Calu3 (cell line): ENCODE results near the gene BMP7. TPM values are rescaled to one million over a fixed set of nuclear protein-coding genes. Genes with fewer than 3 reads are reported as not detected.
"Not testable (repeated sequence)": the region's sequence is repeated elsewhere in the genome, so short reads cannot be mapped to it uniquely, and the experiment has no call there.

Source experiments
- BruUV-seq: library from RNA; stranded (reverse); fragments of 400-500 nt; replicated peaks from 2 replicates; lab custom pipeline; 2021; lab: Mats Ljungman, UMichigan
- CTCF ChIA-PET: fragments of 300-600 bp; sonication (Branson Sonifier 250); formaldehyde crosslinking; loops from one replicate; lab custom pipeline; 2022; ENCODE audit warnings: antibody characterized with exemption; lab: Charles Lee
- DNase-seq: peaks from one replicate; pipeline ENCODE4 v3.0.0; 2022
- H3K27ac Mint-ChIP-seq: one replicate; pipeline ENCODE4 v1.8.0; 2022; ENCODE audit warnings: mixed read lengths; ENCODE audit not compliant: unreplicated experiment
- H3K27me3 Mint-ChIP-seq: one replicate; pipeline ENCODE4 v1.8.0; 2022; ENCODE audit warnings: mixed read lengths; ENCODE audit not compliant: unreplicated experiment
- H3K36me3 Mint-ChIP-seq: one replicate; pipeline ENCODE4 v1.8.0; 2022; ENCODE audit warnings: mild to moderate bottlenecking, moderate library complexity, mixed read lengths; ENCODE audit not compliant: insufficient read depth, unreplicated experiment
- H3K4me1 Mint-ChIP-seq: one replicate; pipeline ENCODE4 v1.8.0; 2022; ENCODE audit warnings: mild to moderate bottlenecking, low read depth, mixed read lengths; ENCODE audit not compliant: unreplicated experiment
- H3K4me3 Mint-ChIP-seq: one replicate; pipeline ENCODE4 v1.8.0; 2022; ENCODE audit warnings: mild to moderate bottlenecking, low read depth, moderate library complexity, mixed read lengths; ENCODE audit not compliant: unreplicated experiment
- H3K9me3 Mint-ChIP-seq: one replicate; pipeline ENCODE4 v1.8.0; 2022; ENCODE audit warnings: low read depth, mixed read lengths; ENCODE audit not compliant: unreplicated experiment
- CTCF ChIP-seq: fragments of 200-600 bp; IDR thresholded peaks from one replicate; pipeline ENCODE4 v1.8.0; 2022; ENCODE audit warnings: antibody characterized with exemption; ENCODE audit not compliant: unreplicated experiment
- intact Hi-C: fragments of 100-400 bp; cut with micrococcal nuclease; formaldehyde crosslinking; loops from one replicate; pipeline ENCODE4 v1.10.0; 2022; ENCODE audit not compliant: unreplicated experiment
- total RNA-seq: library from RNA; stranded (reverse); gene quantifications from 2 replicates; pipeline ENCODE4 v1.2.3, GENCODE V29; 2022

The BMP7 gene
- total RNA-seq, 1 experiment from 2014 or later, result not detected

GRCh38 chr20:57159945-57160610 lies 106.4 kb downstream of the BMP7 start:
- no peaks in the 10 kb centered on the region for H3K36me3 Mint-ChIP-seq
- CTCF ChIA-PET, result interaction anchor here (1.1 kb wide), 1 partner anchor 190 kb away, joined by 3 read pairs; no protein-coding TSS in a partner anchor

GRCh38 chr20:57159193-57159851 lies 107.1 kb downstream of the BMP7 start:
- no peak overlapping the region for H3K4me3 Mint-ChIP-seq
- H3K27me3 Mint-ChIP-seq, result peaks cover 87% of the 10 kb centered on the region
- H3K27ac Mint-ChIP-seq, result no peak overlapping the region
- intact Hi-C loops, result no loop called here
- no TSS peak for BruUV-seq
- H3K4me1 Mint-ChIP-seq, result no peaks in the 10 kb centered on the region
- H3K36me3 Mint-ChIP-seq, result no peaks in the 10 kb centered on the region
- no peaks in the 10 kb centered on the region for H3K9me3 Mint-ChIP-seq
- CTCF ChIA-PET, result interaction anchor here (1.1 kb wide), 1 partner anchor 190 kb away, joined by 3 read pairs; no protein-coding TSS in a partner anchor
- DNase-seq, result no peak
- TF ChIP-seq CTCF, result no peak

More at GRCh38 chr20:57159945-57160610, 106.4 kb downstream of the BMP7 start:
- no TSS peak for BruUV-seq
- Mint-ChIP-seq H3K27ac (no peak overlapping the region), H3K4me3 (no peak overlapping the region), H3K9me3 (no peaks in the 10 kb centered on the region), H3K4me1 (no peaks in the 10 kb centered on the region), H3K27me3 (peaks cover 92% of the 10 kb centered on the region)
- no peak for TF ChIP-seq CTCF
- no peak for DNase-seq
- intact Hi-C loops, result no loop called here

GRCh38 chr20:57158474-57158873 lies 108.0 kb downstream of the BMP7 start:
- Mint-ChIP-seq H3K9me3 (no peaks in the 10 kb centered on the region), H3K4me3 (no peak overlapping the region), H3K27me3 (peaks cover 85% of the 10 kb centered on the region), H3K4me1 (no peaks in the 10 kb centered on the region), H3K36me3 (no peaks in the 10 kb centered on the region), H3K27ac (no peak overlapping the region)
- intact Hi-C loops, result no loop called here
- no peak for TF ChIP-seq CTCF
- BruUV-seq, result no TSS peak
- CTCF ChIA-PET, result interaction anchor here (0.7 kb wide), 1 partner anchor 743 kb away, joined by 3 read pairs; no protein-coding TSS in a partner anchor
- no peak for DNase-seq

GRCh38 chr20:57157787-57158186 lies 108.7 kb downstream of the BMP7 start:
- H3K4me3 Mint-ChIP-seq, H3K4me1 Mint-ChIP-seq, DNase-seq, H3K27ac Mint-ChIP-seq, CTCF ChIA-PET, BruUV-seq, H3K36me3 Mint-ChIP-seq, H3K9me3 Mint-ChIP-seq, intact Hi-C loops: not testable (repeated sequence)
- peaks cover 85% of the 10 kb centered on the region for H3K27me3 Mint-ChIP-seq
